GM12865 (cell line): Measurements from ENCODE around the gene RNF220.

Experiments
- DNase-seq: peaks from one replicate; pipeline ENCODE4 v3.0.0; 2010; ENCODE audit warnings: low read depth
- H3K4me3 ChIP-seq: 2 replicates; pipeline ENCODE4 v1.5.1; 2011; ENCODE audit warnings: mild to moderate bottlenecking, low read depth, low read length, control low read depth
- TF ChIP-seq, protein P1 (sequence below): IDR thresholded peaks from 2 replicates; pipeline ENCODE4 v1.5.1; 2011; ENCODE audit warnings: low read length, control low read depth, low read depth, inconsistent platforms; ENCODE audit not compliant: insufficient read depth; ENCODE audit errors: missing control alignments

RNF220 gene

DNA sequence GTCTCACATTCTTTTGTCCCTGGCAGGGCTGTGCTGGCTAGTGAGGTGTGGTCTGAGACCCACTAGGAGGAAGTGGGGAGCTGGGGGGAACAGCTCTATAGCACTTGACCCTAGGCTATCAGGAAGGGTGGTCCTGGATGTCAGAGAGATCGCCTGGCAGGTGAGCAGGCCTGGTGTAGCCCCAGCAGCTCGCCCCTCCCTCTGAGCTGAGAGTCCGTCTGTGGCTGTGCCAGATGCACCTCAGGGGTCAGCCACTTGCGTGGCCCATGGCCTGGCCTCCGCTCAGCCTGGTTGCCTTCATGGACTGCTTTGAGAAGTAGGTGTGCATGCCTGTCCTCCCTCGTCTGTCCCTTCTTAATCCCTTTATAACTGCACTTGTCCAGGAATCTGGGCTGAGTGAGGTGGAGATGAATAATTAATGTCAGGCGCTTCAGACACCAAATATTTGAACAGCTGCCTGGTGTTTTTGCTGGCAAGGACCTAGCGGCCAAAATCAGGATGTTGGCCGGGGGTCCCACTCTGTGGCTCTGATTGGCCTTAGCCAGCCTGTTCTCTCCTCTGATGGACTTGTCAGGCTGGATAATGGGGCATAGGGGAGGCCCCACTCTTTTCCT lies 238.8 kb downstream of the RNF220 start:
- DNase-seq, result no peak
- no peak overlapping the region for H3K4me3 ChIP-seq
- TF ChIP-seq, protein P1, sequence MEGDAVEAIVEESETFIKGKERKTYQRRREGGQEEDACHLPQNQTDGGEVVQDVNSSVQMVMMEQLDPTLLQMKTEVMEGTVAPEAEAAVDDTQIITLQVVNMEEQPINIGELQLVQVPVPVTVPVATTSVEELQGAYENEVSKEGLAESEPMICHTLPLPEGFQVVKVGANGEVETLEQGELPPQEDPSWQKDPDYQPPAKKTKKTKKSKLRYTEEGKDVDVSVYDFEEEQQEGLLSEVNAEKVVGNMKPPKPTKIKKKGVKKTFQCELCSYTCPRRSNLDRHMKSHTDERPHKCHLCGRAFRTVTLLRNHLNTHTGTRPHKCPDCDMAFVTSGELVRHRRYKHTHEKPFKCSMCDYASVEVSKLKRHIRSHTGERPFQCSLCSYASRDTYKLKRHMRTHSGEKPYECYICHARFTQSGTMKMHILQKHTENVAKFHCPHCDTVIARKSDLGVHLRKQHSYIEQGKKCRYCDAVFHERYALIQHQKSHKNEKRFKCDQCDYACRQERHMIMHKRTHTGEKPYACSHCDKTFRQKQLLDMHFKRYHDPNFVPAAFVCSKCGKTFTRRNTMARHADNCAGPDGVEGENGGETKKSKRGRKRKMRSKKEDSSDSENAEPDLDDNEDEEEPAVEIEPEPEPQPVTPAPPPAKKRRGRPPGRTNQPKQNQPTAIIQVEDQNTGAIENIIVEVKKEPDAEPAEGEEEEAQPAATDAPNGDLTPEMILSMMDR, result no peak

DNA sequence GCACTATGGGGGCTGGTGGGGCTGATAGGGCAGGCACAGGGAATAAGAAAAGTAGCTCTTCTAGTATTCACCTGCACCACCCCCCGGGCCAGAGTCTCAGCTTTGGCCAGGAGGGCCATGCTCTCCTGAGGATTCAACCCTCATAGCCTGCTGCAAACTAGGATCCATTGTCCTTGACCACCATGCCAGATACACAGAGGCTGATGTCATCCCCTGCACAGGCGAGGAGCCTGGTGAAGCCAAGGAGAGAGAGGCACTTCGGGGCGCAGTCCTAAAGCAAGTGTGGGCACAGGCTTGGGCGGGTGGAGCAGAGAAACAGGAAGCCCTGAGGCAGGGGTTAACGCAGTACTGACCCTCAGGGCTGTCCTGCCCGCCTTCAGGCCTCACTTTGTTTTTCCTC lies 239.8 kb downstream of the RNF220 start:
- TF ChIP-seq, protein P1, result no peak
- H3K4me3 ChIP-seq, result no peak overlapping the region
- no peak for DNase-seq

DNA sequence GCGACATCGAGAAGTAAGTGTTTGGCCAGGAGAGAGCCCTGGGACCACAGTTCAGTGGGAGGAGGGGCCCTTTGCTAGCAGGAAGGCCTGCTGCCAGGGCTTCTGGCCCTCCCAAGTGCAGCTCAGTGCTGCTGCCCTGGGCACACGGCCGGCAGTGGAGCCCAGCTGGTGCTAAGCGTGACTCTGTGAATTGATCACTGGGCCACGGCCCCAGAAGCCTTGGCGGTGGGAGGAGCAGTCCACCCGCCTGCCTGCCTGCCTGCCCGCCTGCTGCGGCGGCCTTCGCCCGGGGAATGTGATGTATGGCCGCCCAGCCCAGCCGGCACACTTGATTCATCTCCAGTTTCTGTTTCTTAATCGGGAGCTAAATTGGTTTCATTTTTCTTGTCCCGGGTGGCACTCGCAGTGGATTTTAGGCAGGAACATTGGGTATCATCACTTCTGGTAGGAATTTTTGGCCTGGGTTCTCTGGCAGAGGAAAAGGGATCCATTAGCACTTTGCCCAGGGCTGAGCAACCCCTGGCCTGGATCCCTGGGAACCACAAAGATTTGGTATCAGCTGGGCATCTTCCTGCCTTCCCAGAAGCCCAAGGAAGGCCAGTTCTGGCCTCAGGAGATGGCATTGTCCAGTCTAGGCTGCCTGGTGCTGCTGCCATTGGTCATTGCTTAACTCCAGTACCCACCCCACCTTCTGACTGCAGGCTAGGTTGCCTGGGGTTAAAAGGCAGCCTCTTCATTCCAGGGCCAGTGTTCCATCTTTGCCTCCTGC lies 240.6 kb downstream of the RNF220 start:
- TF ChIP-seq, protein P1, result no peak
- no peak for DNase-seq

DNA sequence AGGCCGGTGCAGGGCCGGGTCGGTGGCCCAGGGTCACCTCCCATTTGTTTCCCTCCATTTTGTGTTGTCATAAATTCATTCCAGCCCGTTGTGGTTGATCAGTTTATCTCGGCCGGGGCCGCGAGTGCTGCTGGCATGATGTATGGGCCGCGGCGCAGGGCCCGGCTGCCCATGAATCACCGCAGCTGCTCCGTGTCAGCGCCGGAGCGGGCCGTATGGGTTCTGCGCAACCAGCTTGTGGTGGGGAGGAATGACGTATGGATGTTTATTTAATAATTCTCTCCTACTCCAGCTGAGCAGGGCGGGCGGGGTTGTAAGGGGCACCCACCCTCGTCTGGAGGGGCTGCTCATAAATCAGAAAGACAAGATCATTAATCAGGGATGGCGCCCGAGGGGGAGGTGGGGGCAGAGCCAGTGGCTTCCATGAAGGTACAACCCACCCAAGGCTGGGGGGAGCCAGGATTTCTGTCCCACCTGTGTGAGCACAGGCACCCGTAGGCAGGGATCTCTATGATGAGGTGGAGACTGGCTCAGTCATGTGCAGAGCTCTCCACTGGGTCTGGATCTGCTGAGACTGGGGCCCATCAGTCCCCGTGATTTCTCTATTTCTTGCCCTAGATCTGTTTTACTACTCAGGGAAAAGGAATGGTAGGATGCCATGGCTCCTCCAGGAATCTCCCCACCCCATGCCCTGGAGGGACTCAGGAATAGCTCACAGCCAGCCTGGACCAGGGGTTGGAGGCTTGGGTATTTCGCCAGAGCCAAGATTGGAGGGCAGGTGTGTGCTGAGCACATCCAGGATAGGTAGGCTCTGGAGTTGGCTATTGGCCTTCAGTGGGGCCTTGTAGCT lies 241.4 kb downstream of the RNF220 start:
- H3K4me3 ChIP-seq, result no peak overlapping the region
- TF ChIP-seq, protein P1, result no peak
- no peak for DNase-seq

More for the DNA sequence above, 240.6 kb downstream of the RNF220 start:
- H3K4me3 ChIP-seq, result no peak overlapping the region

DNA sequence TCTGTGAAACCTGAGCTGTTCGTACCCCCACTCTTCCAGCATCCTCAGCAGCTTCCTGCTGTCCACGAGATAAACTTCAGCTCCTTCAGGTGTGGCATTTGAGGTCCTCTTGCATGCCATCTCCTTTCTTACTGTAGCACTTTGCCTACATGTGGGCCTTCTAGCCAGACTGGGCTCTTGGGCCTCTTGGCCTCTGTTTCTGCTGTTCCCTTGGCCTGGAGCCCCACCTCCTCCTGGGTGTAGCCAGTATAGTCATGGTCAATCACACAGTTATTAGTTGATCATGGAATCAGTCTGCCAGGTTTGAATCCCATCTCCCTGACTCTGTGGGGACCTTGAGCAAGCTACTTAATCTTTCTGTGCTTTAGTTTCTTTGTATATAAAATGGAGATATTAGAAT lies 242.8 kb downstream of the RNF220 start:
- no peak for DNase-seq
- TF ChIP-seq, protein P1, result no peak
- no peak overlapping the region for H3K4me3 ChIP-seq

DNA sequence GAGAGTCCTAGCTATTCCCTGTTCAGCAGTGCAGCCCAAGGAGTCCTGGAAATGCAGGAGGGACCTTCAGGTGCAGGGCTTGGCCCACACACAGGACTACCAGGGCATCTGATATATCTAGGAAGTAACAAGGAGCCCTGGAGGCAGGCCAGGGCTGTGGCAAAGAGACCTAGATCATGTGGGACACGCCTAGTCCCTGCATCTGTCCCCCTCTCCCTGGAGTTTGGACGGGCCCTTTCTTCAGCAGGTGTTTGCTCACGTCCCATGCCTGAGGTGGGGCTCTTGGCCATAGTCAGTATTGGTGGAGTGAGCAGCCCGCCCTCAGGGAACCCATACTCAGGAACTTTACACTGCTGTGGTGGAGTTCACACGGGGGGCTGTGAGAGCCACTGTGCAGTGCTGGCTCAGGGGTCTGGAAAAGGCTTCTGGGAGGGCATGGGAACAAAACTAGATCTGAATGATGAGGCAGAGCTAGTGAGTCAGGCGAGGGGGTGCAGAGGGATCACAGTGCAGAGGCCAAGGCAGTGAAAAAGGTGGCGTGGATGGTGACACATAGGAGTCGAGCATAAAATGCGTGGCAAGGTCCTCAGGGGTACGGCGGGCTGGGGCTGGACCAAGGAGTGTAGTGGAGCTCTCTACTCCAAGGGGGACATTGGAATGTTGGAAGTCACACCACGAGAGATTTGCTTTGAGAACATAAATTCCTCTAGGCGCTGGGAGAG lies 243.6 kb downstream of the RNF220 start:
- TF ChIP-seq, protein P1, result no peak
- H3K4me3 ChIP-seq, result no peak overlapping the region
- DNase-seq, result no peak
